Effector memory CD4-positive, alpha-beta T cell (primary cell): ENCODE data around the gene TP73.

Source experiments
- DNase-seq, 3 donors: peaks; one replicate each; pipeline ENCODE4 v3.0.0-alpha.2; 2020
- H3K27ac ChIP-seq: 2 replicates; pipeline ENCODE4 v1.7.0; 2013; ENCODE audit warnings: mild to moderate bottlenecking, low read length, moderate library complexity; ENCODE audit not compliant: insufficient read depth, poor library complexity, severe bottlenecking
- H3K27me3 ChIP-seq: replicated peaks from 2 replicates; pipeline ENCODE4 v1.7.0; 2013; ENCODE audit warnings: mild to moderate bottlenecking, low read length; ENCODE audit not compliant: insufficient read depth, control insufficient read depth, poor library complexity, severe bottlenecking
- H3K36me3 ChIP-seq: 2 replicates; pipeline ENCODE4 v1.7.0; 2013; ENCODE audit warnings: mild to moderate bottlenecking, low read length, moderate library complexity; ENCODE audit not compliant: control insufficient read depth, insufficient read depth
- H3K4me1 ChIP-seq: 2 replicates; pipeline ENCODE4 v1.7.0; 2013; ENCODE audit warnings: low read length, mild to moderate bottlenecking; ENCODE audit not compliant: control insufficient read depth, insufficient read depth, poor library complexity, severe bottlenecking
- H3K4me3 ChIP-seq: 2 replicates; pipeline ENCODE4 v1.7.0; 2013; ENCODE audit warnings: low read length, low read depth, mild to moderate bottlenecking; ENCODE audit not compliant: insufficient read depth, poor library complexity, severe bottlenecking
- H3K9me3 ChIP-seq: 2 replicates; pipeline ENCODE4 v1.7.0; 2013; ENCODE audit warnings: mild to moderate bottlenecking, low read length, moderate library complexity; ENCODE audit not compliant: control insufficient read depth

Gene TP73

GRCh38 chr1:3727042-3727824 is 74.9 kb downstream of the TP73 start:
- Histone ChIP-seq H3K36me3 (no peaks in the 10 kb centered on the region), H3K9me3 (no peaks in the 10 kb centered on the region), H3K27ac (no peak overlapping the region), H3K4me3 (no peak overlapping the region), H3K27me3 (no peaks in the 10 kb centered on the region), H3K4me1 (no peaks in the 10 kb centered on the region)
- no peak for DNase-seq

GRCh38 chr1:3727825-3728776 is 75.8 kb downstream of the TP73 start:
- H3K36me3 ChIP-seq: no peaks in the 10 kb centered on the region
- DNase-seq: no peak
- H3K4me1 ChIP-seq: no peaks in the 10 kb centered on the region
- no peaks in the 10 kb centered on the region for H3K9me3 ChIP-seq
- no peak overlapping the region for H3K4me3 ChIP-seq
- H3K27ac ChIP-seq: no peak overlapping the region
- no peaks in the 10 kb centered on the region for H3K27me3 ChIP-seq

GRCh38 chr1:3729594-3730542 is 77.6 kb downstream of the TP73 start:
- Histone ChIP-seq H3K4me3 (no peak overlapping the region), H3K36me3 (no peaks in the 10 kb centered on the region), H3K4me1 (no peaks in the 10 kb centered on the region), H3K9me3 (no peaks in the 10 kb centered on the region), H3K27ac (no peak overlapping the region), H3K27me3 (no peaks in the 10 kb centered on the region)
- DNase-seq: no peak

GRCh38 chr1:3730543-3731247 is 78.4 kb downstream of the TP73 start:
- H3K9me3 ChIP-seq: no peaks in the 10 kb centered on the region
- H3K36me3 ChIP-seq: no peaks in the 10 kb centered on the region
- DNase-seq: no peak
- H3K27ac ChIP-seq: no peak overlapping the region
- no peaks in the 10 kb centered on the region for H3K27me3 ChIP-seq
- no peak overlapping the region for H3K4me3 ChIP-seq
- H3K4me1 ChIP-seq: no peaks in the 10 kb centered on the region

- Histone ChIP-seq H3K27ac (no peak overlapping the region), H3K4me1 (no peaks in the 10 kb centered on the region), H3K4me3 (no peak overlapping the region), H3K36me3 (peaks cover 9% of the 10 kb centered on the region), H3K27me3 (no peaks in the 10 kb centered on the region), H3K9me3 (no peaks in the 10 kb centered on the region)
- no peak for DNase-seq
Measured at GRCh38 chr1:3731583-3732433, 79.5 kb downstream of the TP73 start.

GRCh38 chr1:3732434-3733093 is 80.2 kb downstream of the TP73 start:
- DNase-seq: no peak
- H3K27ac ChIP-seq: no peak overlapping the region
- H3K9me3 ChIP-seq: no peaks in the 10 kb centered on the region
- H3K27me3 ChIP-seq: no peaks in the 10 kb centered on the region
- peaks cover 14% of the 10 kb centered on the region for H3K36me3 ChIP-seq
- H3K4me1 ChIP-seq: no peaks in the 10 kb centered on the region
- H3K4me3 ChIP-seq: no peak overlapping the region

GRCh38 chr1:3733094-3733882 is 81.0 kb downstream of the TP73 start:
- H3K9me3 ChIP-seq: no peaks in the 10 kb centered on the region
- no peaks in the 10 kb centered on the region for H3K27me3 ChIP-seq
- no peak overlapping the region for H3K27ac ChIP-seq
- DNase-seq: no peak
- no peaks in the 10 kb centered on the region for H3K4me1 ChIP-seq
- H3K4me3 ChIP-seq: no peak overlapping the region
- H3K36me3 ChIP-seq: peaks cover 15% of the 10 kb centered on the region
